ENCODE measurements around the gene DPM2.

Gene DPM2

GRCh38 chr9:127977884-127978647 is 40.4 kb upstream of the DPM2 start:
- DNase-seq (ENCODE audit: insufficient read length) (no peak), FAIRE-seq (no peak)
- TF ChIP-seq POLR2A (IDR thresholded peaks at IDR 0.05; ENCODE audit: low read depth, low read length) (no peak), POLR2AphosphoS5 (IDR thresholded peaks at IDR 0.05; ENCODE audit: low read depth, low read length) (no peak), TAF1 (IDR thresholded peaks at IDR 0.05; ENCODE audit: borderline replicate concordance, low read depth, low read length) (no peak)

GRCh38 chr9:127977009-127977883 is 39.6 kb upstream of the DPM2 start:
- no peak for DNase-seq (ENCODE audit: insufficient read length)
- no peak for FAIRE-seq
- TF ChIP-seq POLR2AphosphoS5 (IDR thresholded peaks at IDR 0.05; ENCODE audit: low read depth, low read length), result no peak
- TF ChIP-seq TAF1 (IDR thresholded peaks at IDR 0.05; ENCODE audit: borderline replicate concordance, low read depth, low read length), result no peak
- no peak for TF ChIP-seq POLR2A (IDR thresholded peaks at IDR 0.05; ENCODE audit: low read depth, low read length)

GRCh38 chr9:127976498-127976897 is 38.8 kb upstream of the DPM2 start:
- no peak for DNase-seq (ENCODE audit: insufficient read length)
- FAIRE-seq, result no peak
- no peak for TF ChIP-seq POLR2A (IDR thresholded peaks at IDR 0.05; ENCODE audit: low read depth, low read length)
- no peak for TF ChIP-seq POLR2AphosphoS5 (IDR thresholded peaks at IDR 0.05; ENCODE audit: low read depth, low read length)
- TF ChIP-seq TAF1 (IDR thresholded peaks at IDR 0.05; ENCODE audit: borderline replicate concordance, low read depth, low read length), result no peak

- no peak for TF ChIP-seq POLR2A (IDR thresholded peaks at IDR 0.05; ENCODE audit: low read depth, low read length)
- TF ChIP-seq POLR2AphosphoS5 (IDR thresholded peaks at IDR 0.05; ENCODE audit: low read depth, low read length), result no peak
- no peak for TF ChIP-seq TAF1 (IDR thresholded peaks at IDR 0.05; ENCODE audit: borderline replicate concordance, low read depth, low read length)
- DNase-seq (ENCODE audit: insufficient read length) (no peak), FAIRE-seq (no peak)
Measured at GRCh38 chr9:127975376-127976315, 38.0 kb upstream of the DPM2 start.

GRCh38 chr9:127974769-127975261 is 37.2 kb upstream of the DPM2 start:
- FAIRE-seq (no peak), DNase-seq (ENCODE audit: insufficient read length) (no peak)
- TF ChIP-seq TAF1 (IDR thresholded peaks at IDR 0.05; ENCODE audit: borderline replicate concordance, low read depth, low read length) (no peak), POLR2AphosphoS5 (IDR thresholded peaks at IDR 0.05; ENCODE audit: low read depth, low read length) (no peak), POLR2A (IDR thresholded peaks at IDR 0.05; ENCODE audit: low read depth, low read length) (no peak)

GRCh38 chr9:127974001-127974768 is 36.5 kb upstream of the DPM2 start:
- DNase-seq (ENCODE audit: insufficient read length), result no peak
- FAIRE-seq, result no peak
- no peak for TF ChIP-seq TAF1 (IDR thresholded peaks at IDR 0.05; ENCODE audit: borderline replicate concordance, low read depth, low read length)
- no peak for TF ChIP-seq POLR2A (IDR thresholded peaks at IDR 0.05; ENCODE audit: low read depth, low read length)
- TF ChIP-seq POLR2AphosphoS5 (IDR thresholded peaks at IDR 0.05; ENCODE audit: low read depth, low read length), result no peak

GRCh38 chr9:127973169-127974000 is 35.7 kb upstream of the DPM2 start:
- FAIRE-seq, result no peak
- TF ChIP-seq TAF1 (IDR thresholded peaks at IDR 0.05; ENCODE audit: borderline replicate concordance, low read depth, low read length) (no peak), POLR2AphosphoS5 (IDR thresholded peaks at IDR 0.05; ENCODE audit: low read depth, low read length) (no peak), POLR2A (IDR thresholded peaks at IDR 0.05; ENCODE audit: low read depth, low read length) (no peak)
- DNase-seq (ENCODE audit: insufficient read length), result no peak

GRCh38 chr9:127972236-127972871 is 34.7 kb upstream of the DPM2 start:
- no peak for FAIRE-seq
- DNase-seq (ENCODE audit: insufficient read length), result no peak
- TF ChIP-seq POLR2AphosphoS5 (IDR thresholded peaks at IDR 0.05; ENCODE audit: low read depth, low read length), result no peak
- TF ChIP-seq TAF1 (IDR thresholded peaks at IDR 0.05; ENCODE audit: borderline replicate concordance, low read depth, low read length), result no peak
- no peak for TF ChIP-seq POLR2A (IDR thresholded peaks at IDR 0.05; ENCODE audit: low read depth, low read length)
